GM19467 (cell line): Measurements from ENCODE around the gene SLC19A1.

Experiments used
- ATAC-seq: cut with Tn5 transposase; IDR thresholded peaks from one replicate; pipeline ENCODE4 v1.9.1; 2021; ENCODE audit warnings: mild to moderate bottlenecking, moderate library complexity; ENCODE audit not compliant: unreplicated experiment

Gene SLC19A1

GRCh38 chr21:45542242-45542666, at the start of gene SLC19A1:
SLC19A1 (minus strand) TSS chr21:45542440; CDS start chr21:45537959, 4,481 bp downstream.
- no peak for ATAC-seq

GRCh38 chr21:45591619-45592207, 49.5 kb upstream of the SLC19A1 start:
- no peak for ATAC-seq

GRCh38 chr21:45590726-45591618, 48.7 kb upstream of the SLC19A1 start:
- no peak for ATAC-seq

- ATAC-seq = no peak
Observed at GRCh38 chr21:45590246-45590725, 48.0 kb upstream of the SLC19A1 start.

- ATAC-seq = no peak
Observed at GRCh38 chr21:45589686-45590245, 47.5 kb upstream of the SLC19A1 start.

- ATAC-seq = no peak
Observed at GRCh38 chr21:45588871-45589491, 46.7 kb upstream of the SLC19A1 start.

- no peak for ATAC-seq
Observed at GRCh38 chr21:45588086-45588825, 46.0 kb upstream of the SLC19A1 start.

GRCh38 chr21:45586289-45586858, 44.1 kb upstream of the SLC19A1 start:
- no peak for ATAC-seq

- no peak for ATAC-seq
Observed at GRCh38 chr21:45584786-45585185, 42.5 kb upstream of the SLC19A1 start.

GRCh38 chr21:45583831-45584509, 41.7 kb upstream of the SLC19A1 start:
- ATAC-seq = no peak

- no peak for ATAC-seq
Observed at GRCh38 chr21:45582128-45582527, 39.9 kb upstream of the SLC19A1 start.

- no peak for ATAC-seq
Observed at GRCh38 chr21:45581322-45581712, 39.1 kb upstream of the SLC19A1 start.

- ATAC-seq = no peak
Observed at GRCh38 chr21:45580576-45581321, 38.5 kb upstream of the SLC19A1 start.

- ATAC-seq = no peak
Observed at GRCh38 chr21:45580181-45580575, 37.9 kb upstream of the SLC19A1 start.

GRCh38 chr21:45579383-45580180, 37.3 kb upstream of the SLC19A1 start:
- ATAC-seq = no peak

- ATAC-seq = no peak
Observed at GRCh38 chr21:45578811-45579381, 36.7 kb upstream of the SLC19A1 start.

GRCh38 chr21:45578176-45578801, 36.0 kb upstream of the SLC19A1 start:
- ATAC-seq = no peak
